ENCODE measurements around the gene INHBA.
A peak's percentile ranks its signal among the peaks of the same experiment; 100 is the strongest.

The INHBA gene

DNA sequence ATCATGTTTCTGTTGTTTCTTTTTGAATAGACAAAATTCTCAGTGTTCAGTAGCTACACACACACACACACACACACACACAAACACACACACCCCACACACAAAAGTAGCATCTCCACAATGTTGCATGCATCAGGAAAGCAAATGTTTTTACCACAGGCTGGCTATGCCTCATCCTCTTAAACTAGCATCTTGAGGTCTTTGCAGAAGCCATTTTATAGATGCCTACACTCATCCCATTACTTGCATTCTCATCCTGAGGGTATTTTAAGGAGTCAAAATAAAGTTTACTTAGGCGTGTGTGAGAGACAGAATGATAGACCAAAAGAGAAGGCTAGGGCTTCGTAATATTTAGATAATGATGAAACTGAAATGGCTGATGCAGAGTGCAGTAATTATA, 7.9 kb upstream of the INHBA start:
- no peak for DNase-seq

DNA sequence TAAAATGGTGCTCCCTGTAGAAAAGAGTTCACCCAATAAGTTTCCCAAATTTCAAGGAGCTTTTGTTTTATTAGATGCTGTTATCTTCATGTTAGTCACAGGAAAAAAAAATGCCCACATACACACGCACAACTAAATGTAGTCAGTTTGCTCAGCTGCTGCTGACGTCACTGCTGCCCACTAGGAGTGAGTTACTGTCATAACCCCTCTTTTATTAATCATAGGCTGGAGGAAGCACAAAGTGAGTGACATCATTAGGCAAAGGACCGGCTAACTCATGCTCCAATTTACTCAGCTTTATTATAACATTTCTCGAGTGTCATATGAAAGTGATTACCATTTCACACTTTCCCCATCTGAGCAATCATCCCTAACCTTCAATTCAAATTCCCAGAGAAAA, 6.7 kb upstream of the INHBA start:
- DNase-seq, result no peak

DNA sequence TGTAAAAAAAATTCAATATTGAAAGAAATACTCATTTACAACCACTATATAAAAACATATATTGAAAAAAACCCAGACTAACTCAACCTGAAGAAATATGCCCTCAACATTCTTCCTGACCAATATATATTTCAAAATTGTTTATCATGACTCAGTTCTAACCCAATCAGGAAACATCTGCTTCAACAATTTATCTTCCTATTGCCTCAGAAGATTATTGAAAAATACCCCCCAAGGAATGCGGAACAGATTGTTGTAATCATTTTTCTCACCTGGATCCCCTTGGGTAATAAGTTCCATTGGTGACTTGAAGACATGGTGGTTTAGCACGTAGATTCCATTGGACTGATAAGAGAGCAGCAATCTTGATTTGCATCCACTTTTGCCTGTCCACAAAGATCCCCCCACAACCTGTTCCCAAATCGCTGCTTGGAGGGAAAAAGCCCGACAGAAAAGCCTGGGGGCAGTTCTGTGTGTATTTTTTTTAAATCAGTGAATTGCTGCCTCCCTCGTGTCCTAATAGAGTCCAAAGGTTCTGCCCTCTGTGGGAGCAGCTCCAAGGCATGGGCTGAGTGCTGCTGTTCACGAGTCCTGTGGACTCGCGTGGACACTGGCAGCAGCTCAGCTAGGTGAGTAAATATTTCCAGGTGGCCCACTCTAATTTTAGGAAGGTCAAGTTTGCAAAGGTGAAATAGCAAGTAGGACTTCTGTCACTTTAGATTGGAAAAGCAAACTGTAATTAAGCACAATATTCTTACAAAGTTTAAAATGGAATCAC, 5.9 kb upstream of the INHBA start:
- DNase-seq, result no peak

DNA sequence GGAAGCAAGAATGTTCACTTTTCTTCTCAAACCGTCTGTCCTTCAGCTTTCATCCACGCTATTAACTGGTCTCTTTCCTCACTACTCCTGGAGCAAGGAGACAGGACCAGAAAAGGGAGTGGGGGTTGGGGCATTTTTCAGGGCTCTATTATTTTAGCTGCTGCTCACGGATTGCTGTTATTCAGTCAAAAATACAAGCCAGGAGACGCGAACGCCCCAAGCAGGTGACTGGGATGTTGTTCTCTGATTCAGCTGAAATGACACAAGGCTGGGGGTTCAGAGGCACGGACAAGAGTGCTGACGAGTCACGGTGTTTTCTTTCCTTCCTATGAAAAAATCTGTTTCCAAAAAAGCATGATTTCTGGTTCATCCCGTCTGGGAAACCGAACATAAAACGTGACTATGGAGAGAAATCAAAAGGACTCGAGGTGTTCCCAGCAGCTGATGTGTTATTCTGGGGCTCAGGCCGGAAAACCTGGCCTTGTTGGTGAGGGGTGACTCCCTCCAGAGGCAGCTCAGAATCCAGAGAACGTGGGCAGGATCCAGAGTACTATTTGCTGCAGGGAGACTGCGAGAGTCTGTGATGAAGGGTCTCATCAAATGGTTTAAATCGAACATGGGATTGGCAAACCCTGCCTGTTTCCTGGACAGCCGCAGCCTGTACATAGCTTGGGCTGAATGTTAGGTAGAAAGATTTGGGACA, 3.5 kb upstream of the INHBA start:
- DNase-seq, result no peak

DNA sequence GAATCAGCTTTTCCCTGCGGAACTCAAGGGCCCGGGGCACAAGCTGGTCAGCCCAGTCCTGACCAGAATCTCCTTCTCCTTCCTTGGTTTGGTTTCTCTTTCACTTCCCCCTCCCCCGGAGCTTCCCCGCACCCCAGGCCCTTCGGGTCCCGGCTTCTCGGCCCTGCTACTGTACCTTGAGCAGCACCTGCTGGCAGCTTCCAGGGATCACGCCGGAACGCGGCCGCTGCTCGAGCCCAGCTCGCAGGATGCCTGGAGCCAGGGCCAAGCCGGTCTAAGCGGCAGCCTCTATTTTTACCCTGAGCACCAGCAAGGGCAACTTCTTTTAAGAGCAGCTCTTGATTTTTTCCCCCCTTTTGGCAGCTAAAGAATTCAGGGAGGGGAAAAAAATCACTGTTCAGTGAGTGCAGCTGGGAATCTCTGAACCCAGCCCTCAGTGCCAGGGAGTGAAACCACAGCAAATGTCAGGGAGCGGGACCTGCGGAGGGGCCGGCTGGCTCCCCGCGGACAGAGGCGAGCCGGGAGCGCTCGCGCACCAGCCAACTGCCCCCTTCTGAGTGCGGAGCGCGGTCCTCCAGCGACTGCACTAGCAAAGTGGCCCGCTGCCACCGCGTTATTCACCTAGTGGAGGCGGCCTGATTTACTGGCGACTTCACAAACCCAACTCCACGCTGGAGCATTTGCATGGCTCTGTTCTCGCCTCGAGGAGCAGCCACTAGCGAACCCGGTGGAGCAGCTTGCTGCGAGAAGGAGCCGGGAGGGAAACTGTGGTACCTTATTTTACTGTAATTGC, 2.4 kb upstream of the INHBA start:
- DNase-seq, result peak; percentile 12

DNA sequence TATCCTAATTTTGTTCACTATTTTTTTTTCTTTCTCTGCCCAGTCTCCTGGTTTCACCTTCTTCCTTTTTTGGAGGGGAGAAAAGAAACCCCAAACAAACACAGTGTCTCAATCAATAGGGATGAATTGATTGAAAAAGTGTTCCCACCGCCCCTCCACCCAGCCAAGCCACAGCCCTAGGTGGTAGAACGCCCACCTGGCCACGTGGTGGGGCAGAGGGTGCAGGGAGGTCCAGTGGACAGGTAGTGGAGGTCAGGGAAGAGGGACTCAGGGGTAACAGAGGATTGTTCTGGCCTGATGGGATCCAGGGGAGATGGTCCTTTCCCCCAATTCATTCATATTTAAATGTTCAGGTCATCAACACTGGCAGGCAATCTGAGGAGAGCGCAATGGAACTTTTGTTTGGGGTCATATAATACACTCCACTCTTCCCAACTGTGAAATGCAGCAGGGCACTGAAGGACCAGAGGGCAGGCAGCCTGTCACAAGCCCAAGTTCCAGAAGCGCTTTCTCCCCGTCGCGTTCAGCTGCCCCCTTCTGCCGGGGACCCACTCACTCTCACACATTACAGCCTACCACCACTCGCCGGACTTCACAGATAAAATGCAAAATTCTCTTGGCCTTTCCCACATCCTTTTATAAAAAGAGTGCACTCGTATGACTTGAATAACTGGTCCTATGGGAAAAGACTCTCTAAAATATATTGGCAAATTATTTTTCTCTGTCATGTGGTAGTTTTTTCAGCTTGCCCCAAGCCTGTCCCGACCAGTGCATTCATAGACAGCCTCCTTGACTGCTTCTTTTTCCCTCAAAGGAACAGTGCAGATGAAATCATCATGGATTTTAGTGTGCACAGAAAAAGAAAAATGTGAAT, 1.6 kb downstream of the INHBA start:
- no peak for DNase-seq

DNA sequence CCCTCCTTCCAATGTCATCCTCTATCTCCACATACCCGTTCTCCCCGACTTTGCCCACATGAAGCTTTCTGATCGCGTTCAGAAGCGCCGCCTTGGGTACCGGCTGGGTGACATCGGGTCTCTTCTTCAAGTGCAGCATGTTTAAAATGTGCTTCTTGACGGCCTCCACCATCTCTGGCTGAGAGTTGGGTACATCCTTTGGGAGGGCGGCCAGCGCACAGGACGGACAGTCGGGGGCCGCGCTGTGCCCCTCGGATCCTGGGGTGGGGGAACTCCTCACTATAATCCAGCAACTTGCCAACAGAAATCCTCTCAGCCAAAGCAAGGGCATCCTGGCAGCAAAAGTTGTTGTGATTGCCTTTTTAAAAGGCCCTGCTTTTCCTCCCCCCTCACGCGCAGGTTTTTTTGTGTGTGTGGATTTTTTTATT, 2.8 kb downstream of the INHBA start:
- no peak for DNase-seq

DNA sequence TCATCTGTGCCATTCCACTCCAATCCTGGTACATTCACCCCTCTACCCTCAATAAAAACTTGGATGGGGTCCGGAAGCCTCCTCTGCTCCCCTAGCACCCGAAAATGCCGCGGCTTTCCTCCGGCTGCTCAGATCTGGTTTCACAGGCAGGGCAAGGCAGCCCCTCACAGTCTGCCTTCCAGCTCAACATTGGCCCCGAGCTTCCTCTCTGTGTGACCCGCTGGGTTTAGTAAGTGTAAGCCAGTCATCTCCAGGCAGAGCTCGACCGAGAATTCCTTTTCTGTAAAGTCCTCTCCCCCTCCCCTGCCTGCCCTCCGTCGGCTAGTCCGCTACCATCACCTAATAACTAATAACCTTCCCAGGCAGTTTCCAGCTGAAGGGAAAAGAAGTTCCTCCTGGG, 3.4 kb downstream of the INHBA start:
- no peak for DNase-seq

DNA sequence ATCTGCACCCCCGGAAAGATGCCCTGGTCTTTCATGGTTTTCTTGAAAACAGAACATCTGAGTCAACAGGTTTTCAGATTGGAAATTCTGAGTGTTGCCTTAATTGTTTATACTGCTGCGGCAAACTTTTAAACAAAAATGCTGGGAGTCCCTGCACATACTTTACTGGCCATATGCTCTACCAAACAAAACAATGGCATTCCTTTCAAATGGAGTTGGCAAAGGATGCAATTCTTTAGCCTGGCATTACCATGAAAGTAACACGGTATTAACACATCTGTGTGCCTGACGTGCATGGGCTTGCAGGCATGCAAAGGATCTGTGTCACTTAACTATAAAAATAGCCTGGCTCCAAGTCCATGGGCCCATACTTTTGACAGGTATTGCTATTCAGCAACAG, 4.2 kb downstream of the INHBA start:
- no peak for DNase-seq

DNA sequence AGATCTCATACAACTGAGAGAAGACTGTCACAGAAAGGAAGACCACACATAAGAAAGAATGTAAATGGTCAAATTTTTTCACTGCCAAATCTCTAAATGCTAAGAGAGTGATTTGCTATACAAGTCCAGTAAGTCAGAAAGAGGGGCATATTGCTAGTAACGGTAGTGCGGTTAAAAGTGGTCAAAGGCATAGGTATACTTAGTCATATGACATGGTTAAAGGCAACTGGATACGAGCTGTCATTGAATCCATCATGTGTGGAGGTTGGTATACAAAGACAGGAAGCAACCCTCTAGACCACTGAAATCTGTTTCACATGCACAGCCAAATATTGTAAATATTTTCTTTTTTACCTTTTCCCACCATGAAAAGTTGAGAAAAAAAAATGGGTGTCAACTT, 4.8 kb downstream of the INHBA start:
- DNase-seq, result no peak

DNA sequence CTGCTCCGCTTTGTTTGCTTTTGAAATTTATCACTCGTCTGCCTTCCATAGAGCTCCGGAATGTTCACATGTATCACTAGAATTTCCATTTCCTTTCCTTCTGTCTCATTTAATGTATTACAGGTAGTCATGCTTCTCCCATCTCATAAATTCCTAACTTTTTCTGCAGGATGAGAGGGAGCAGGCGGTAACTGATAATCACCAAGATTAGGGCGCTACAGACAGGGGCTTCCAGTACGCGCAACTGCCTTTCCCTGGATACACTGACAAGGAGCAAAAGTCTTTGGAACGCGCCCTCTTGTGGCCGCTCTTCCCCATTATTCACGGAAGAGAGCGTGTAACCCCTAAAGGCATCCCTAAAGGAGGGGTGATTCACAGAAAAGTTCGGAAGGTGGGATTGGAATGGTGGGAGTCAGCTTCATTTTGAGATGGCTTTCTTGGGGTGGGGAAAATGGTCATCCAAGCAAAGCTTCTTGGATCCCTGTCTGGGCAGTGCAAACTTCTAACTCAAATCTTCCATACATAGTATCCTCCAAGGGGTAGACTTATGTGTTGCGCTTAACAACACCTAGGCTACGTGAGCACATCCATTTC, 6.5 kb downstream of the INHBA start:
- no peak for DNase-seq

DNA sequence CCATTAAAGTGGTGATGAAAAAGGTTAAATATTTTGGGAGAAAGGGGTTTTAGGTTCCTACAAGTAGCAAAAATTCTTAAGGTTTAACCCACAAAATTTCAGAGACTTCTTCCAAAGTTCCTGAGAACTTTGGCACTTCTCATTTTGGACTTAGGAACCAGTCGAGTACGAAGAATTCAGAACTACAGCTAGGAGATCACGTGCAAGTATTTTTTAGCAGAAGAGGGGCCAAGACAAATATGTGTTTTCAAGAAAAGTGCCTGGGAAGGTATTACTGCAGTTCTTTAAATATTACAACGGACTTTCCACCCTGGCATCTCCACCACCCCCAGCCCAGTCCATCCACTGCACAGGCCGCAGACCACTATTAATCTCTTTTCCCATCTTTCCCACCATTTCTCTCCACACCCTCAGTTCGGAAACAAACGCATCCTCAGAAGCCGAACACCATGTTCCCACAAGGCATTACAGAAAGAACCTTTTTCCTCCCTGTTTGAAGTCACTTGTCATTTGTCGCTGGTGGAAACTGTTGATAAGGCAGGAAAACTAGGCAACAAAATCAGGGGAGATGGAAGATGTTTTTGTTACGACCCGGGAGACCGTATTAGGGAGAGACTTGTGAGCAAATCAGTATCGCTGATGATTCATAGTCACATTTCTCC, 7.1 kb downstream of the INHBA start:
- DNase-seq, result no peak

DNA sequence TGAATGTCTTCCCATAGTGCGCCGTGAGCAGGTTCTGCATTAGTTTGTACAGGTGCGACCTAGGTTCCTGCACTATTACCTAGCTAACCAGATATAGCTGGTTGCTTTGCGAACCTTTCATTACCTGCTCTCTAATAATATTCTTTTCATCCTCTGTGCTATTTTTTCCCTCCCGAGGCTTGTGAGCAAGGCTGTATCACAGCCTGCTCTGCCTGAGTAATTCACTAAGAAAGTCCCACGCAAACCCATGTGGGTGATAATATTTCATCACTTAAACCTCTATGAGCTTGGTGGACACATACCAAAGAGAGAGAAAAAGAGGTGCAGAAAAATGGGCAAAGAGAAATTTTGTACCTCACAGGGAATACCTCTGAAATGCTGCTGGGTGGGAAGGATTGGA, 8.4 kb downstream of the INHBA start:
- DNase-seq, result no peak

DNA sequence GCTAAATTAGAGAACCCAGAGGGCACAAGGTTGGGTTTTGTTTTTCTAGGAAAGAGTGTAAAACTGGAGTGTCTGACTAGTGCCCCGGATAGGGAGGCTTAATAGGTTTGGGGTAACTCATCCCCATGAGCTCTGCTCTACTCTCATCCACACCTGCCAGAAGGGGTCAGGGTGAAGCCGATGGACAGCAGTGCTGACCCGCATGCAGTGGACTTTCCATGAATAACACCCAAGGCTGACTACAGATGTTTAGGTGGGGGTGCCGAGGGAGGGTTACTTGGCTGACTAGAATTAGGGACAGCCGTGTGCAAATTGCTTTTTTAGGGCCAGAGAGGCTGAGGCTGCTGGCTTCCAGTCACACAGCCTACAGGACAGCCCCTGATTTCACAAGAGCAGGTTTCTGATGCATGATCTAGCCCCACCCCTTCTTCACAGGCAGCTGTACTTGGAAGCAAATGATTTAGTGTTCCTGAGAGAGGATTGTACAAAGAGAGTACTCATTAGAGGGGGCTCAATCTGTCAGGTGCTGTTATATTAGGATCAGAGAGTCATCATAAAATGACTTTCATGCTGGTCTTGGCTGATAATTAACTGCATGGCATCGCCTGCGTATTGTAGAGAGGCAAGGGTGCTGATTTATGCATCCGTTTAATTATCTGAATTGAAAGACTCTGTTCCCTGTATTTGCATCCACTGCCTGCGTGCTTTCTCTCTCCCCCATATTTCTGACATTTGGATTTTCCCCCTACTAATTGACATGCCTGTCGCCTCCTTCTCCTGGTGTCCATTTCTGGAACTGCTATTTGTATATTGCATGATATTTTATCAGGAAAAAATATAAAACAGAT, 9.5 kb downstream of the INHBA start:
- DNase-seq, result no peak

DNA sequence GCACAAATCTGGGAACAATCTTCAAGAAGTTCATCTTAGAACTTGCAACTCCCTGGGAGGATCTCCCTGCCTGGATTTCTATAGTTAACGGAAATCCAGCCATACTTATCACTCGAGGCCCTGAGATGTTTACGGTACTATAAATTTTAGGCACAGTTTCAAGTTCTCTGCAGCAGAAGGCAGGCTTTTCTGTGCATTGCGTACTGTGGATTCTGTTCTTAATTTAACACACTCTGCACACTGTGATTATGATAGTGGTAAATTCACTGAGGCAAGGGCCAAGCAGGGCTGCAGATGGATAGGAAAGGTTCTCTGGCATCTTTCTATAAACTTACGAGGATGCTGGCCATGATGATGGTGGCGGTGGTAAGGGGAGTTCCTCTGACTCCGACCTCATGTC, 10.6 kb downstream of the INHBA start:
- no peak for DNase-seq

DNA sequence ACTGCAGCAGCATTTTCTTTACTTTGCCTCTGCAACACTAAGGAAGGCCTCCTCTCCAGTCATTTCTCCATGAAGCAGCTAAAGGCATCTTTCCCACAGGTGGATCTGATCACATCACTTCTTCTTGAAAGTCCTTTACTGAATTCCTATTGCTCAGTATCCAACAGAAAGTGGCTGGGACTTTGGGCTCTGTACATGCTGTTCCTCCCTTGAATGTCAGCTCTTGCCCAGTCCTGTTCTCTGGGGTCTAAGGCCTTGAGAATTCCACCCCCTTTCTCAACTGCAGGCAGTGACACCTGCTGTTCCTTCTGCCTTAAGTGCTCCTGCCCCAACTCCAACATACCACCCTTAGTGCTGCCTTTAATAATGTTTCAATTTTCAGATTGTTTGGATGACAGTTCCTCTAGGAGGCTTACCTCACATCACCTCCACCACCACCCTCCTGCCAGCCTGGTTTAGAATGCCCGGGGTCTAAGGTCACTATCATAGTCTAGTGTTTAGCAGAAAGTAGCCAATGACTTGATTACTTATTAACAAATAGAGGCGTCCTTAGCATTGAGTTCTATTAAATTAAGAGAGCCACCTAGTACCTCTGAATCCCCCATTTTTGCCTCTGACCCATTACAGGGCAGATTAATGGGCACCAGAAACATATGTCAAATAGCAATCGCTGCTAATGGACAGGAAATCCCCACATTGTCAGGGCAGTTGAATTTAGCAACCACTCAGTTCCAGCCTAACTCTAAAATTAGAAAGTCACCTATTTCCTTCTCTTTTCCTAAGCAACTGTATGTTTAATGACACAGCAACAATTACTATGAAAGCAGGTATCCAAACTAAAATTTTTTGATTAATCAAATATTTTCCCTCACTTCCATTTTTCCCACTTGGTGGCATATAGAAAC, 11.4 kb downstream of the INHBA start:
- no peak for DNase-seq

DNA sequence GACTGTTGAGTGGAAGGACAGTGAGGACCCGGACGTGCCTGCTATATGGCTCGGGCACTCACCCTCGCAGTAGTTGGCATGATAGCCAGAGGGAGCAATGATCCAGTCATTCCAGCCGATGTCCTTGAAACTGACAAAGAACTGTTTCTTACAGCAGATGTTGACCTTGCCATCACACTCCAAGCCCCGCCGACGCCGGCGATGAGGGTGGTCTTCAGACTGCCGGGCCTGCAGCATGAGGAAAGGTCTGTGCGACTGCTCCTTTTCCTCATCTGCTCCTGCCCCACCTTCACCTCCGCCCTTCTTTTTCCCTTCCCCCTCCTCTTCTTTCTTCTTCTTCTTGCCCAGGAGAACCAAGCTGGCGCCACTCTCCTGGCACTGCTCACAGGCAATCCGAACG, 13.1 kb downstream of the INHBA start:
- DNase-seq, result no peak

DNA sequence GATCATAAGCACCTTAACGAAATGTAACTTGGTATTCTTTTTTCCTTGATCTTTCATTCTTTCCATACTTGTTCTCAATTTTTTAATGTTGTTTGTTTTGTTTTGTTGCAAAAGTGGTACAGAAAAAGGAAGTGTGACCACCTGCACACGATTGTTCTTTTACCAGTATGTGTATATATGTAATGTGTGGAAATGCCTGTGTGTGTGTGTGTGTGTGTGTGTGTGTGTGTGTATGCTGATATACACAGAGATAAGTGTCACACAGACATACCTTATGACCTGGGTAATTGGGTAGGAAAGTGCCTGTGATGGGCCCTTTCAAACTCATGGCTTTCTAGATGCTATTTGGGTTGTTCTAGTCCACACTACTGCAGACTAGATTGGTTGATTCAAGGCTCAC, 14.0 kb downstream of the INHBA start:
- no peak for DNase-seq

DNA sequence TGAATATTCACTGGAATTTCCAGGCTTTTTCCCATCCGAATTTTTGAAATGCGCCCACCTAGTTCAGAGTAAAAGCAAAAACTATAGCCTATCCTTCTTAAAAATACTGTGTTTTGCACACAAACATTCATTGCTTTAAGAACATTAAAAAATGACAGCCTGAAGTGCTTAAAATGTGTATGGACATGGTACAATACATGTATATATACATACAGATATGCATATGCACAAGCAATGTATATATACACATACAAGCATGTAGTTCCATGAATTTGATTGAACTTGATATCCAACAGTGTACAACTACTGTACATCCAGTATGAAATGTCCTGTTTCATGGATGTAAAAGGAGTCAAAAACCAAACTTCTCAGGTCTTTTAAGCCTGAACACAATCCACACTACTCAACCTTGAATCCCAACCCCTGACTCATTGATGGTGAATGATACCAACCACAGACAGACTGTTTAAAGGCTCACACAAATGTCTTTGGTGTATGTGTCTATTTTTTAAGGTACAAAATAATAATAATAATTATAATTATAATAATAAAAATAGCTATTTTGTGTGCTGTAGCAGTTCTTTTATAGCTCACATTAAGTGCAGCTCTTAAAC, 14.8 kb downstream of the INHBA start:
- DNase-seq, result no peak
